Metanephros (tissue), 1 donor: ENCODE data around the gene FAM53C. TPM values are rescaled to one million over a fixed set of nuclear protein-coding genes. Genes with fewer than 3 reads are reported as not detected.

Experiments
- total RNA-seq: library from RNA; depleted of rRNA; stranded (reverse); fragments of >200 nt; gene quantifications from one replicate; pipeline ENCODE4 v1.2.3, GENCODE V29; 2014

FAM53C gene
- 29.5 TPM for total RNA-seq

DNA sequence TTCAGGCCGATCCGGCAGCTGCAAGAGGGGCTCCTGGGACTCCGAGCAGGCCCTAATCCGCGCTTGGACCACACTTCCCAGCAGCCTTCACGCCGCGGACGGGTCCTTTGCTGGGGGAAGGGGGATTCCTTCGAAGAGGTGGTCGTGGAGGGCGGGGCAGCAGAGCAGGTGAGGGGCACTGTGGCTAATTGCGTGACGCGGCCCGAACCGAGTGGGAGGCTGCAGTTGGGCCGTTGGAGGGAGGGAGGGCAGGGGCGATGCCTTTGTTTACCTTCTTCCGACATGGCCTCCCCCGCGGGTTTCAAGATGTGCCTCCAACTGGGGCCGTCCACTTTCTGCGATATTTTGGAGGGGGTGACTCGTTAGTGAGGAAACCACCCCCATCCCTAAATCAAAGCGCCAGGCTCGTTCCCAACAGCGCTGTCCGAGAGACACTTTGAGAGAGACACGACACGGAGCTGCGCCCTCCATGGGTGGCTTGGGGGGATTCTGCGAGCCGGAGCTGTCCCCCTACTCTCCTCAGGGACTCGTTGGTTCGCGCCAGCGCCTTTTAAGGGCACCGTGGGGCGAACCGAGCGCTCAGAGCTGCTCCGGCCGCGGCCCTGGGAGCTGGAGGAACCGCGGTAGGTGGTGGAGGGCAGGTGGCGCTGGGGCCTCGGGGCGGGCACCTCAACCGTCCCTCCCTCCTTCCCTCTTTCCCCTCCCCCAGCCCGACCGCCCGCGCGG, at the start of gene FAM53C:
Gene FAM53C (plus strand): TSS at position 582 of the 726 bp plus-strand sequence. CDS start 3,070 bp downstream, outside the sequence.

GRCh38 chr5:138331449-138332368, 6.4 kb upstream of the FAM53C start, which contains the start of gene CDC25C:
Gene CDC25C (minus strand): TSS chr5:138331804. CDS start chr5:138331180, 624 bp downstream.

GRCh38 chr5:138352071-138352721, 14.1 kb downstream of the FAM53C start, which contains the start of gene KDM3B:
Gene KDM3B (plus strand): TSS chr5:138352685. CDS start chr5:138352796, 111 bp downstream.

Other genes with a start within 250 kb of the FAM53C start
- gene NME5, start 198.8 kb upstream of the FAM53C start, total RNA-seq, result 6.9 TPM
- 66.8 TPM for gene BRD8, start 159.6 kb upstream of the FAM53C start, total RNA-seq
- 21.8 TPM for gene KIF20A, start 159.2 kb upstream of the FAM53C start, total RNA-seq
- gene CDC23, start 124.9 kb upstream of the FAM53C start, total RNA-seq, result 49.3 TPM
- gene GFRA3, start 63.6 kb upstream of the FAM53C start, total RNA-seq, result 0.93 TPM
- gene CDC25C, start 6.5 kb upstream of the FAM53C start, total RNA-seq, result 5.1 TPM
- 92.5 TPM for gene KDM3B, start 14.4 kb downstream of the FAM53C start, total RNA-seq
- gene REEP2, start 100.8 kb downstream of the FAM53C start, total RNA-seq, result 3.0 TPM
- gene EGR1, start 127.2 kb downstream of the FAM53C start, total RNA-seq, result 14.7 TPM
- gene ETF1, start 205.0 kb downstream of the FAM53C start, total RNA-seq, result 50.7 TPM
- gene HSPA9, start 237.1 kb downstream of the FAM53C start, total RNA-seq, result 275 TPM